Thyroid gland (tissue), 4 donors: Measurements from ENCODE around the gene CDH4. TPM values are rescaled to one million over a fixed set of nuclear protein-coding genes. Genes with fewer than 3 reads are reported as not detected.

Experiments
- DNase-seq, 2 donors: peaks; one replicate each; pipeline ENCODE4 v3.0.0-alpha.2; 2019
- H3K27ac ChIP-seq, 3 donors: fragments of 200-600 bp; sonication (generic); 1 replicate in 2 of 3; 2 replicates in 1 of 3; pipeline ENCODE4 v1.5.1; 2016 to 2019; ENCODE audit warnings: mild to moderate bottlenecking in 1 of 3, moderate library complexity in 1 of 3
- H3K27me3 ChIP-seq: fragments of 200-600 bp; sonication (generic); one replicate; pipeline ENCODE4 v1.5.1; 2019
- H3K36me3 ChIP-seq, 2 donors: fragments of 200-600 bp; sonication (generic); one replicate each; pipeline ENCODE4 v1.5.1; 2016 to 2019
- H3K4me1 ChIP-seq, 2 donors: fragments of 200-600 bp; sonication (generic); one replicate each; pipeline ENCODE4 v1.5.1; 2017 to 2019
- H3K4me3 ChIP-seq, 3 donors: fragments of 200-600 bp; sonication (generic); replicated peaks in 1 of 3; 1 replicate in 2 of 3; 2 replicates in 1 of 3; pipeline ENCODE4 v1.5.1; 2016; ENCODE audit warnings: mild to moderate bottlenecking in 1 of 3
- H3K9me3 ChIP-seq: fragments of 200-600 bp; sonication (generic); one replicate; pipeline ENCODE4 v1.5.1; 2017
- POLR2A ChIP-seq, 2 donors: fragments of 450-650 bp; IDR thresholded peaks; one replicate each; pipeline ENCODE4 v1.6.1; 2017; ENCODE audit warnings: antibody characterized with exemption in 2 of 2, mild to moderate bottlenecking in 2 of 2, moderate library complexity in 1 of 2
- WGBS, 2 donors: methylation state at CpG; one replicate each; pipeline ENCODE4 v1.1.5; 2017; 5-methylcytosine and 5-hydroxymethylcytosine counted together
- intact Hi-C: fragments of 100-400 bp; cut with DNase I; formaldehyde crosslinking; loops from one replicate; pipeline ENCODE4 v1.15.1; 2023
- total RNA-seq, 4 donors: library from RNA; depleted of rRNA; stranded (reverse); fragments of >200 nt; gene quantifications; one replicate each; pipeline ENCODE4 v1.2.3, GENCODE V29; 2016
- TF ChIP-seq, protein P1 (sequence below), 6 experiments: fragments of 200-600 bp in 3 of 6; fragments of 450-650 bp in 3 of 6; sonication (generic) in 3 of 6; IDR thresholded peaks; one replicate each; pipeline ENCODE4 v1.5.1; 2016 to 2019; ENCODE audit warnings: antibody characterized with exemption in 6 of 6, mild to moderate bottlenecking in 2 of 6, inconsistent platforms in 1 of 6, moderate library complexity in 1 of 6

Gene CDH4
- total RNA-seq, 4 donors from 2014 or later = 0.22 to 0.29 (median 0.29) TPM; not detected in 1

DNA sequence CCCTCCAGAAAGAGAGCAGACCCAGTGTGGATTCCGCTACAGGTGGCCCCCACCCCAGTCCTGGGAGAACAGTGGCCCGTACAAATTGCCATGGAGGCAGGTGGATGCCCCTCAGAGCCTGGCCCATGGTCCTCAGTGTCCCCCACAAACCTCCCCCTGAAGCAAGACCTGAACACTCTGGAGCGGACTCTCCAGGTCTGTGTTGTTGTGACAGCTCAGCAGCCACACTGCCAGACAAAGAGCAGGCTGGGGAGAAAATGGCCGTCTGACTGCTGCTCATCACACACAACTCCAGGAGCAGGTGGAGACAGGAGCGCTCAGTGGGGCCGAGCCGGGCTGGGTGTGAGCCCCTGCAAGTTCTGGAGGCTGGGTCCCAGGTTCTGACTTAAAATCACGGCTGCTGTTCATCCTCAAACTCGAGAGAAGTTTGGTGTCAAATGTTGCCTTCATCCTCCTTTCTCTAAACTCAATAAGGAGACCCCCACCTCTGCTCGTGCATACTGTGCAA, 241.8 kb downstream of the CDH4 start:
- TF ChIP-seq, protein P1, sequence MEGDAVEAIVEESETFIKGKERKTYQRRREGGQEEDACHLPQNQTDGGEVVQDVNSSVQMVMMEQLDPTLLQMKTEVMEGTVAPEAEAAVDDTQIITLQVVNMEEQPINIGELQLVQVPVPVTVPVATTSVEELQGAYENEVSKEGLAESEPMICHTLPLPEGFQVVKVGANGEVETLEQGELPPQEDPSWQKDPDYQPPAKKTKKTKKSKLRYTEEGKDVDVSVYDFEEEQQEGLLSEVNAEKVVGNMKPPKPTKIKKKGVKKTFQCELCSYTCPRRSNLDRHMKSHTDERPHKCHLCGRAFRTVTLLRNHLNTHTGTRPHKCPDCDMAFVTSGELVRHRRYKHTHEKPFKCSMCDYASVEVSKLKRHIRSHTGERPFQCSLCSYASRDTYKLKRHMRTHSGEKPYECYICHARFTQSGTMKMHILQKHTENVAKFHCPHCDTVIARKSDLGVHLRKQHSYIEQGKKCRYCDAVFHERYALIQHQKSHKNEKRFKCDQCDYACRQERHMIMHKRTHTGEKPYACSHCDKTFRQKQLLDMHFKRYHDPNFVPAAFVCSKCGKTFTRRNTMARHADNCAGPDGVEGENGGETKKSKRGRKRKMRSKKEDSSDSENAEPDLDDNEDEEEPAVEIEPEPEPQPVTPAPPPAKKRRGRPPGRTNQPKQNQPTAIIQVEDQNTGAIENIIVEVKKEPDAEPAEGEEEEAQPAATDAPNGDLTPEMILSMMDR (IDR thresholded peaks at IDR 0.05) = no peak
- no peak for TF ChIP-seq POLR2A (IDR thresholded peaks at IDR 0.05)
- Histone ChIP-seq H3K27ac (no peak overlapping the region), H3K9me3 (no peaks in the 10 kb centered on the region), H3K4me1 (no peaks in the 10 kb centered on the region), H3K36me3 (no peaks in the 10 kb centered on the region), H3K27me3 (no peaks in the 10 kb centered on the region), H3K4me3 (no peak overlapping the region)
- intact Hi-C loops = no loop called here
- WGBS, 2 donors = 67 to 74% methylated on average over 9 to 10 of the region's 10 CpGs
- DNase-seq = no peak

DNA sequence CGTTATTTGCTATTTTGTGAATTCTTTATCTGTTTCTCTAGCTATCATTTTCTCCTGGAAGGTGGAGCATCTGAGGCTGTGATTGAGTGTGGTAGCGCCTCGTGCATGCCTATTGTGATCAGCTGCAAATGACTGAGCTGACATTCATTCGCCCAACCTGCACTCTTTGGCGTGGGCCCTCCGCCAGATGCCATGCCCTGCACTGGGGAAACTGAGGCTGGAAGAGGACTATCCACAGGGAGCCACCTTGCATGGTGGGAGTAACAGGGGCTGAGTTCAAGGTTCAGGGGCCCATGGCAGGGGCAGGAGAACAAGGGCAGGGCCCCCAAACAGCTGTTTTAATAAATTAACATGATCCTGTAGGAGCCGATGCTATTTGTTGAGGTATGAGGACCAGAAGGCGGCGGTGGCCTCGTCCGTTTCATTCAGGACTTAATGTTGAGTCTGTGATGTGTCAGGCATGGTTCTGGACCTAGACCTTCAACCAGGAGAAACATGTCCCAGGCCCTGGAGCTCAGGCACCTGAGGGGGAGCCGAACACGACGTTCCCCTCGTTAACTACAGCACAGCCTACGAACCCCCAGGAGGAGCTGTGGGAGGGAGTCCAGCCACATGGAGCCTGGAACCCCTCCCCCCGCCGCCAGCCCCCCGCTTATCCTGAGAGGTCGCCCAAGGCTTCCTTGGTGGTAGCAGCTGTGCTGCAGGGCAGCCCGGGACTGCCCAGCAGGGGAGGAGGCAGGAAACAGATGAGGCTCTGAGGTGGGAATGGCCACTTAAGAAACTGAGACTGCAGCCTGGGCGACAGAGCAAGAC, 242.9 kb downstream of the CDH4 start:
- DNase-seq = no peak
- H3K27ac ChIP-seq = no peak overlapping the region
- H3K27me3 ChIP-seq = no peaks in the 10 kb centered on the region
- no peaks in the 10 kb centered on the region for H3K36me3 ChIP-seq
- intact Hi-C loops = no loop called here
- no peak overlapping the region for H3K4me3 ChIP-seq
- H3K4me1 ChIP-seq = no peaks in the 10 kb centered on the region
- no peak for TF ChIP-seq POLR2A (IDR thresholded peaks at IDR 0.05)
- TF ChIP-seq, protein P1 (IDR thresholded peaks at IDR 0.05) = no peak
- WGBS, 2 donors = 74 to 76% methylated on average over 13 to 22 of the region's 22 CpGs
- no peaks in the 10 kb centered on the region for H3K9me3 ChIP-seq

DNA sequence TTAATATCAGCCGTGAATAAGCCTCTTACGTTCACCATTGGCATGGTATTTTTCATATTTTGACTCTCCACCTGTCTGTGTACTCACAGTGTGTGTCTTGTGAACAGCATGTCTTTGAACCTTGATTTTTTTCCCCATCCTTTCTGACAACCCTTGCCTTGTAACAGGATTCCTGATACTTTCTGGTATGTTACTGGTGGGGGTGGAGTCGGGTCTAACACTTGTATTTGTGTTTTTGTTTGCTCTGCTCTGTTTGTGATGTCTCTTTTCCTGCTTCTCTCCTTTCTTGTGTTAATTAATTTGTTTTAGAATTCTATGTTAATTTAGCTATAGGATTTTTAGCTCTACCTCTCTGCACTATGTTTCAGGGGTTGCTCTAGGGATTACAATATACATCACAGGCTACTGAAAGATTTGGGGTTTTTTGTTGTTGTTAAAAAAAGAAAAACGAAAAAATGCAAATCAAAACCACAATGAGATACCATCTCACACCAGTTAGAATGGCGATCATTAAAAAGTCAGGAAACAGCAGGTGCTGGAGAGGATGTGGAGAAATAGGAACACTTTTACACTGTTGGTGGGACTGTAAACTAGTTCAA, 245.1 kb downstream of the CDH4 start:
- Histone ChIP-seq H3K27ac (no peak overlapping the region), H3K4me1 (no peaks in the 10 kb centered on the region), H3K27me3 (no peaks in the 10 kb centered on the region), H3K4me3 (no peak overlapping the region), H3K9me3 (no peaks in the 10 kb centered on the region), H3K36me3 (no peaks in the 10 kb centered on the region)
- no peak for DNase-seq
- intact Hi-C loops = no loop called here
- 27 to 31% methylated on average over 5 of the region's 5 CpGs for WGBS, 2 donors
- TF ChIP-seq, protein P1 (IDR thresholded peaks at IDR 0.05) = no peak
- no peak for TF ChIP-seq POLR2A (IDR thresholded peaks at IDR 0.05)

DNA sequence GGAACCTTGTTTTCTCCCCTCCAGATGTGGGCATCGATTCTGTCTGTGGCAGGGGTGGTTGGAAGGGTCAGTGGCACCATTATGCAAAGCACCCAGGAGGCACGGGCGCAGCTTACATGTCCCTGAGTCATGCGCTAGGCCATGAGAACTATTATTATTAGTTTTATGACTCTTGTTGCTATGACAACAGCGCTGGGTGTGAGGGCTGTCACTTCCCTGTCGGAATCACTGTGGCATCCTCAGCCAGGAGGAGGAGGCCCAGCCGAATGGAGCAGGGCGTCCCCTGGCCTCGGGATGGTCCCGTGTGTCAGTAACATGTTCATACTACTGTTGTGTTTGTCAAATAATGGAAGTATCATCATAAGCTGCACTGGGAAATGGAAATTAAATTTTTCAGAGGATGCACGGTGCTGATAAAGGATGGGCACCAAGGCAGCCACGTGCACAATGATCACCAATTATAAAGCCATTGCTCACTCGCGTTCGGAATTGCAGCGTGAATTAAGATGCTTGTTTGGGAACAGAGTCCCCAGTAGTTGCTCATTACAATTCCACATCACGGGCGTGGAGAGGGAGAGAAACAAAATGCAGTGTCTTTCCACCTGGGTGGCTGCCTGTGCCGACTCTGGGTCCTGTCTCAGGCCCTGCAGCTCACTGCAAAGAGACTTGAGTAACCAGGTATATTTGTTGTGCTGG, 247.9 kb downstream of the CDH4 start:
- Histone ChIP-seq H3K4me1 (no peaks in the 10 kb centered on the region), H3K36me3 (no peaks in the 10 kb centered on the region), H3K4me3 (no peak overlapping the region), H3K27ac (no peak overlapping the region), H3K9me3 (no peaks in the 10 kb centered on the region), H3K27me3 (no peaks in the 10 kb centered on the region)
- intact Hi-C loops = no loop called here
- WGBS, 2 donors = 81 to 84% methylated on average over 19 of the region's 19 CpGs
- TF ChIP-seq POLR2A (IDR thresholded peaks at IDR 0.05) = no peak
- TF ChIP-seq, protein P1 (IDR thresholded peaks at IDR 0.05) = no peak
- no peak for DNase-seq
